Esophagus squamous epithelium (tissue), 5 donors: Measurements from ENCODE around the gene CELF4. TPM values are rescaled to one million over a fixed set of nuclear protein-coding genes. Genes with fewer than 3 reads are reported as not detected.

ENCODE experiments used
- DNase-seq: peaks from one replicate; lab custom pipeline; 2025; lab: John Stamatoyannopoulos, UW
- H3K27ac ChIP-seq, 4 donors: fragments of 200-600 bp; sonication (generic); one replicate each; pipeline ENCODE4 v1.5.1; 2016 to 2019; ENCODE audit warnings: mild to moderate bottlenecking in 1 of 4
- H3K27me3 ChIP-seq, 4 donors: fragments of 200-600 bp; sonication (generic); 1 replicate in 3 of 4; 2 replicates in 1 of 4; pipeline versions ENCODE4 v1.5.1 to v1.6.0; 2017 to 2021; ENCODE audit warnings: antibody characterized with exemption in 1 of 4
- H3K36me3 ChIP-seq, 3 donors: fragments of 200-600 bp; sonication (generic); one replicate each; pipeline ENCODE4 v1.5.1; 2016 to 2019
- H3K4me1 ChIP-seq, 3 donors: fragments of 200-600 bp; sonication (generic); one replicate each; pipeline ENCODE4 v1.5.1; 2017 to 2019
- H3K4me3 ChIP-seq, 4 donors: fragments of 200-600 bp; sonication (generic); 1 replicate in 3 of 4; 2 replicates in 1 of 4; pipeline ENCODE4 v1.5.1; 2016 to 2019; ENCODE audit warnings: mild to moderate bottlenecking in 2 of 4, moderate library complexity in 1 of 4
- H3K9me3 ChIP-seq, 3 donors: fragments of 200-600 bp; sonication (generic); one replicate each; pipeline ENCODE4 v1.5.1; 2016 to 2019
- POLR2A ChIP-seq, 4 donors: fragments of 450-650 bp; IDR thresholded peaks; one replicate each; pipeline ENCODE4 v1.6.1; 2017; ENCODE audit warnings: antibody characterized with exemption in 4 of 4, mild to moderate bottlenecking in 4 of 4, moderate library complexity in 3 of 4
- WGBS, 2 donors: methylation state at CpG; one replicate each; pipeline ENCODE4 v1.1.5; 2018; 5-methylcytosine and 5-hydroxymethylcytosine counted together
- intact Hi-C: fragments of 100-400 bp; cut with DNase I; formaldehyde crosslinking; loops from one replicate; pipeline ENCODE4 v1.15.0; 2022
- total RNA-seq, 4 donors: library from RNA; depleted of rRNA; stranded (reverse); fragments of >200 nt; gene quantifications; one replicate each; pipeline ENCODE4 v1.1.0, GENCODE V29; 2016
- TF ChIP-seq, protein P1 (sequence below), 6 experiments: fragments of 450-650 bp in 4 of 6; fragments of 200-600 bp in 2 of 6; sonication (generic) in 2 of 6; IDR thresholded peaks; one replicate each; pipeline ENCODE4 v1.5.1; 2016 to 2019; ENCODE audit warnings: antibody characterized with exemption in 6 of 6, mild to moderate bottlenecking in 4 of 6, moderate library complexity in 4 of 6
- donor health status: DM: yes; HTN: yes; CAD: no.

Gene CELF4
- total RNA-seq, 4 donors from 2014 or later, result not detected

DNA sequence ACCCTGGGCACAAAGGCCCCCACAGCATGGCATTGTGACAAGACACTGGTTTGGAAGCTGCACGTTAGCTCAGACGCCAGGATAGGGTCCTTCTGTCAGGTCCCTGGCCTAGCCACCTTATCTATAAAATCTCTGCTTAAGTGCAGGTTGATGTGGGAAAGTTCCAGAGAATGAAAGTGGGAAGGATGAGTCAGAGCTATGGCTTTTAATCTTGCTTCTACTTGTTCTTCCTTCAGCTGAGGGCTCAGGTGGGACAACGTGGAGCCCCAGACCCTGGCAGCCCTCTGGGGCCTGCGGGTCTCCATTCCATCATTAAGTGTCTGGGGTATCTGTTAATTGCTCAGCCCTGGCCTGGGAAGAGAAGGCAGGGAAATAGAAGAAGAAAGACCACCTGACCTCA is 64.5 kb downstream of the CELF4 start:
- no peaks in the 10 kb centered on the region for H3K4me1 ChIP-seq
- H3K4me3 ChIP-seq, result no peak overlapping the region
- WGBS, 2 donors, result 58 to 64% methylated on average over 3 to 4 of the region's 4 CpGs
- intact Hi-C loops, result no loop called here
- H3K9me3 ChIP-seq, result no peaks in the 10 kb centered on the region
- peaks cover 0 to 20% (median 0%) of the 10 kb centered on the region in 4 donors for H3K27me3 ChIP-seq
- DNase-seq, result no peak
- no peak for TF ChIP-seq POLR2A (IDR thresholded peaks at IDR 0.05)
- TF ChIP-seq, protein P1, sequence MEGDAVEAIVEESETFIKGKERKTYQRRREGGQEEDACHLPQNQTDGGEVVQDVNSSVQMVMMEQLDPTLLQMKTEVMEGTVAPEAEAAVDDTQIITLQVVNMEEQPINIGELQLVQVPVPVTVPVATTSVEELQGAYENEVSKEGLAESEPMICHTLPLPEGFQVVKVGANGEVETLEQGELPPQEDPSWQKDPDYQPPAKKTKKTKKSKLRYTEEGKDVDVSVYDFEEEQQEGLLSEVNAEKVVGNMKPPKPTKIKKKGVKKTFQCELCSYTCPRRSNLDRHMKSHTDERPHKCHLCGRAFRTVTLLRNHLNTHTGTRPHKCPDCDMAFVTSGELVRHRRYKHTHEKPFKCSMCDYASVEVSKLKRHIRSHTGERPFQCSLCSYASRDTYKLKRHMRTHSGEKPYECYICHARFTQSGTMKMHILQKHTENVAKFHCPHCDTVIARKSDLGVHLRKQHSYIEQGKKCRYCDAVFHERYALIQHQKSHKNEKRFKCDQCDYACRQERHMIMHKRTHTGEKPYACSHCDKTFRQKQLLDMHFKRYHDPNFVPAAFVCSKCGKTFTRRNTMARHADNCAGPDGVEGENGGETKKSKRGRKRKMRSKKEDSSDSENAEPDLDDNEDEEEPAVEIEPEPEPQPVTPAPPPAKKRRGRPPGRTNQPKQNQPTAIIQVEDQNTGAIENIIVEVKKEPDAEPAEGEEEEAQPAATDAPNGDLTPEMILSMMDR (IDR thresholded peaks at IDR 0.05), result no peak
- no peaks in the 10 kb centered on the region for H3K36me3 ChIP-seq
- H3K27ac ChIP-seq, result no peak overlapping the region

DNA sequence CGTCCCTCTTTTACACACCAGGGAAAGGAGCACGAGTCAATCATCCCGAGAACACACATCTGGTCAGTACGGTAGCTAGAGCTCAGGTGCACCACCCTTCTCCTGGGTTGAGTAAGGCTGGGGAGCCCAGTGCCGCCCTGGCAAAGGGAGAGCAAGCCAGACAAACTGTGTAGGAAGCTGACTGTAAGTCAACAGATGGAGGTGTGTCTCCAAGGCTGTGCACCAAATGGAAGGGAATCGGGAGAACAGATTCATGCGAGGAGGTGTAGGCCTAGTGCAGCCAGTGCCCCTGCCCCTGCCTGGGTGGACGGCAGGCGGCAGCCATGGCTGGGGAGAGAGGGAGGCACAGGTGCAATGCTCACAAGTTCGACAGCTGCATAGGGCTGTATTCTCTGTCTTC is 65.7 kb downstream of the CELF4 start:
- Histone ChIP-seq H3K36me3 (no peaks in the 10 kb centered on the region), H3K27me3 (peaks cover 0 to 20% (median 0%) of the 10 kb centered on the region in 4 donors), H3K9me3 (no peaks in the 10 kb centered on the region), H3K4me3 (no peak overlapping the region), H3K4me1 (no peaks in the 10 kb centered on the region), H3K27ac (no peak overlapping the region)
- no peak for DNase-seq
- intact Hi-C loops, result no loop called here
- WGBS, 2 donors, result 83 to 89% methylated on average over 6 to 8 of the region's 10 CpGs
- TF ChIP-seq POLR2A (IDR thresholded peaks at IDR 0.05), result no peak
- TF ChIP-seq, protein P1 (IDR thresholded peaks at IDR 0.05), result no peak

DNA sequence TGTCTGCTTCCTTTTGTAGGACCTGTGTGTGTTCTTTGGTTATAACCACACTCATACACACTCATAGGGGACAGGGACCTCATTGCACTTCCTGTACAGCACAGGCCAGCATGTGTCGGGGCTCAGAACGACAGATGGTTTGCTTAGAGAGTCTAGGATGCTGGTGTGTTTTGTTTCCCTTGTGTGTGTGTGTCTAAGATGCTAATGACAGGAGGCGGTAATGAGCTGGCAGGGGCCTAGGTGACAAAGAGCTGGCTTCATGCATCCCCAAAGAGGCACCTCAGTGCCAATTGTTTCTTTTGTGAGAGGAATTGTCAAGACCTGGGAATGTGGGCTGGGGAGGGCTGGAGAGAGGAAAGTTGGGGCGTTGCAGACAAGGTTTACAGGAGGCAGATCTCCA is 66.6 kb downstream of the CELF4 start:
- intact Hi-C loops, result no loop called here
- no peak for TF ChIP-seq POLR2A (IDR thresholded peaks at IDR 0.05)
- TF ChIP-seq, protein P1 (IDR thresholded peaks at IDR 0.05), result no peak
- 48 to 49% methylated on average over 4 of the region's 4 CpGs for WGBS, 2 donors
- Histone ChIP-seq H3K36me3 (no peaks in the 10 kb centered on the region), H3K27ac (no peak overlapping the region), H3K27me3 (peaks cover 0 to 20% (median 0%) of the 10 kb centered on the region in 4 donors), H3K4me3 (no peak overlapping the region), H3K9me3 (no peaks in the 10 kb centered on the region), H3K4me1 (no peaks in the 10 kb centered on the region)
- DNase-seq, result no peak

DNA sequence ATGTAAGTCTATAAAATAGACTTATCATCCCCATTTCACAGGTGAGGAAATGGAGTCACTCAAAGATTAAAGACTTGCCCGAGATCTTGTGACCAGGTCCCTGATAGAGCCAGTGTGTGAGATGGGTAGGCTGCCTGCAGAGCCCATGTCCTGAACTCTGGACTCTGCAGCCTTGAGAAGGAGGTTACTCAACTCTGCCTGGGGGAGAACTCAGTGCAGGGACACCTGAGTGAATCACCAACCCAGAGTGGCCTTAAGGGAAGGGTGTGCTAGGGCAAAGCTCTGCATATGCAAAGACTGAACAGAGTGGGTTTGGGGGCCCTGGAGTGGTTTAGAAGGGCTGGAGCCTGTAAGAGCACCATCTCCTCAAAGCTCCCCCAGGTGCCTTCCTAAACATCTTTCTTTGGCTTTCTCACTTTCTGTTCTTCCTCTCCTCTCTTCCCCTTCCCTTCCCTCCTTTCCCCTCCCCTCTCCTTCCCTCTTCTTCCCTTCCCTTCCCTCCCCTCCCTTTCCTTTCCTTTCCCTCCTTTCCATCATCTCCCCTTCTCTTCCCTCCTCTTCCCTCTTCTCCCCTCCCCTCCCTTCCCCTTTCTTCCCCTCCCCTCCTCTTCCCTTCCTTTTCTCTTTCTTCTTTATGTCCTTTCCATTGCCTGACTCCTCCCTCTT is 67.6 kb downstream of the CELF4 start:
- intact Hi-C loops, result no loop called here
- no peak for DNase-seq
- WGBS, 2 donors, result 88% methylated on average over 1 of the region's 1 CpG; no CpG with 5 or more reads in 1 of the 2 donors

DNA sequence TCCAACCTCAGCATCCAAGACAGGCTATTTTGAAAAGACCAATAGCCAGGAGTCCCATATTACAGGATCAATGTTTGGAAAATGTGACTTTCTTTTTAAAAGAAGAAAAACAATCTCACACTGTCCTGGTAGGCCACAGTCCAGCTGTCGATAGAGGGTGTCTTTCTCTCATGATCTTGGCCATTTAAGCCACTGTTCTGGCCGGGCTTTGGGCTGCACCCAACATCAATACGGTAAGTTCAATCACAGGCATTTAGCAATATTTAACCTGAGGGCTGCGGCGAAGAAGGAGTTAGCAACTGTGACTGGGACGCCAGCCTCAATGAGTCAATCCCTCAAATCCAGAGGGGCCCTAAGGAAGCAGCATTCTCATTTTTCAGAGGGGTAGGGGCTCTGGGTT is 69.0 kb downstream of the CELF4 start:
- TF ChIP-seq POLR2A (IDR thresholded peaks at IDR 0.05), result no peak
- TF ChIP-seq, protein P1 (IDR thresholded peaks at IDR 0.05), result no peak
- Histone ChIP-seq H3K9me3 (no peaks in the 10 kb centered on the region), H3K27ac (no peak overlapping the region), H3K27me3 (peaks cover 0 to 28% (median 0%) of the 10 kb centered on the region in 4 donors), H3K4me3 (no peak overlapping the region), H3K4me1 (no peaks in the 10 kb centered on the region), H3K36me3 (no peaks in the 10 kb centered on the region)
- WGBS, 2 donors, result 73 to 85% methylated on average over 1 to 6 of the region's 6 CpGs
- intact Hi-C loops, result no loop called here
- no peak for DNase-seq

More for the DNA sequence above, 67.6 kb downstream of the CELF4 start:
- Histone ChIP-seq H3K4me3 (no peak overlapping the region), H3K27ac (no peak overlapping the region), H3K4me1 (no peaks in the 10 kb centered on the region), H3K9me3 (no peaks in the 10 kb centered on the region), H3K27me3 (peaks cover 0 to 21% (median 0%) of the 10 kb centered on the region in 4 donors), H3K36me3 (no peaks in the 10 kb centered on the region)
- TF ChIP-seq POLR2A (IDR thresholded peaks at IDR 0.05), result no peak
